VCaP (cell line): Measurements from ENCODE around the gene PTPN20.

Source experiments
- H3K27ac ChIP-seq: fragments of 450-650 bp; 2 replicates; pipeline ENCODE4 v1.5.1; 2017
- CTCF ChIP-seq: fragments of 450-650 bp; conservative IDR thresholded peaks from 2 replicates; pipeline ENCODE4 v1.5.1; 2017; ENCODE audit warnings: mild to moderate bottlenecking, moderate library complexity

PTPN20 gene

DNA sequence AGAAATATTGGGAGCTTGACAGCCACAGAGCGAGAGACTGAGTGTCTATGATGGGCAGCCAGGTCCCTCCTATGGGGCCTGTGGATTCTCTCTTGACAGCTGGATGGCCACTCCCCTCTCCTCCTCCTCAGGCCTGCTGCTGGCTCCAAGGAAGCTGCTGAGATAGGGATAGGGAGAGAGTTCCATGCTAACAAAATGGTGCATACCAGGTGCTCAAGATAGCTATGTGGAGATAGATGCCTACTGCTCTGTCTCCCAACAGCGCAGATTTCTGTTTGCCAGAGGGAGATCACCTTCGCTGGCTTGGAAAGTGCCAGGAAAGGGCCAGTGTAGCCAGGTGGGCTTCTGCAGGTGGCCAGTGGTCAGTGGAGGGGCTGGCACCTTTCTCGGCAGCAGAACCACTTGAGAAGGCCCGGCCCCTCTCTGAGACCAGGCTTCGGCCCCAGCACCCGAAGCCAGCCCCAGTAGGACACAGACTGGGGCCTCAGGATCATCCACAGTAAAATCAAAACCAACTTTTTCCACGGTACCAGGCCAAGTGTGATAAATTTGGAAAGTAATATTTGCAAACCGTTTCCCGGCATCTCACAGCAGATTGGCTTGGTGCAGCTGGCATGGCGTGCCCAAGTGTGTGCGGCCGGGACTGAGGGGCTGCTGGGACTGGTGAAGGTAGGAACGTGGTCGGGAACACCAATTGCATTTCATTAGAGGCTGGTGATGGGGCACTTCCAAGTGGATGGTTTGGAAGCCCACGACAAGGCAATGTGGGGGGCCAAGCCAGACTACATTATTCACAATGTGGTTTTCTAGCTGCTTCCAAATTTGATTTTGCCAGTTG is 139.6 kb downstream of the PTPN20 start:
- no peak overlapping the region for H3K27ac ChIP-seq
- no peak for TF ChIP-seq CTCF

- TF ChIP-seq CTCF, result no peak
- H3K27ac ChIP-seq, result no peak overlapping the region
These were observed 140.6 kb downstream of the PTPN20 start for GRCh38 chr10:47051741-47052238.
